CD4-positive, alpha-beta T cell treated with Interferon gamma for 1 hour (primary cell): ENCODE measurements around the gene SPIRE1.
"Not testable (repeated sequence)": the region's sequence is repeated elsewhere in the genome, so short reads cannot be mapped to it uniquely, and the experiment has no call there.

ENCODE experiments used
- DNase-seq: peaks from one replicate; pipeline ENCODE4 v3.0.0-alpha.2; 2020

SPIRE1 gene

DNA sequence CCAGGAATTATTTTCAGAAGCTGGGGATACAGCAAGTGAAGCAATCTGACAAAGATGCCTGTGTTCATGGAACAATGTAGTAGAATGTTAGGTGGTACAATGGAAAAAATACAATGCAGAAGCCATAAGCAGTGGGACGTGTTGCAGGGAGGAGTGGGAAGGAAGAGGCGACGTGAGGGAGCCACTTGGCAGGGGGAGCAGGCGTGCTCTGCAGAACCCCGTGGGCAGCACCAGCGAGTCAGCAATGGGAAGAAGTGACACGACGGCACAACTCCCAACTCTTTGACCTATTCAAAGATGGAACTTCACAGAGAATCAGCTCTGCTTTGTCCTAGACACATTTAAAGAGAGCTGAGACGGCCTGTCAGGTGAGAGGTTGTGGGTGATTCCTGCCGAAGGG lies 219.7 kb downstream of the SPIRE1 start:
- DNase-seq, result no peak

DNA sequence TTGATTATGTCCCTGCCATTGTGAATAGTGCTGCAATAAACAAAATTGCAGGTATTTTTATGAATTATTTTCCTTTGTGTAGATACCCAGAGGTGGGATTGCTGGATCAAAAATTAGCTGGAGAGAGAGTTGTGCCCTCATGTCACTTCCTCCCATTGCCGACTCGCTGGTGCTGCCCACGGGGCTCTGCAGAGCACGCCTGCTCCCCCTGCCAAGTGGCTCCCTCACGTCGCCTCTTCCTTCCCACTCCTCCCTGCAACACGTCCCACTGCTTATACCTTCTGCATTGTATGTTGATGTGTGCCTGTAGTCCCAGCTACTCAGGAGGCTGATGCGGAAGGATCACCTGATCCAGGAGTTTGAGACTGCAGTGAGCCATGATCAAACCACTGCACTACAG lies 222.0 kb downstream of the SPIRE1 start:
- no peak for DNase-seq

DNA sequence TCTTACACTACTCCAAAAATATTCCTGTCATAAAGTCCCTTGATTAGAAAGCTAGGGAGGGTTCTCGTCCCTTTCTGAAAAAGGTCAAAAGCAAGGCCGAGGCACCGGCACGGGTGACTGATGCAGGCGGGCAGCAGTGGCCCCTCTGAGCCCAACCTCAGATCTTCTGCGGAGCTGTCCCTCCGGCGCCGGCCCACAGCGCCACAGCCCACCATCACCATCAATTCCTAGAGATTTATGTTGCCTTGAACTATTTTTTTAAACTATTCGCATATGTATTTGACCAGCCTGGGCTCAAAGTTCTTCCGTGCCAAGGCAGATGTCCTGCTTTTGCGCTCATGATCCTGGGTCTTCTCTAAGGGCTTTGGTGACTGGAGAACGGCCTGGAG lies 223.4 kb downstream of the SPIRE1 start:
- DNase-seq, result no peak

GRCh38 chr18:12433829-12434540 lies 223.9 kb downstream of the SPIRE1 start:
- no peak for DNase-seq

DNA sequence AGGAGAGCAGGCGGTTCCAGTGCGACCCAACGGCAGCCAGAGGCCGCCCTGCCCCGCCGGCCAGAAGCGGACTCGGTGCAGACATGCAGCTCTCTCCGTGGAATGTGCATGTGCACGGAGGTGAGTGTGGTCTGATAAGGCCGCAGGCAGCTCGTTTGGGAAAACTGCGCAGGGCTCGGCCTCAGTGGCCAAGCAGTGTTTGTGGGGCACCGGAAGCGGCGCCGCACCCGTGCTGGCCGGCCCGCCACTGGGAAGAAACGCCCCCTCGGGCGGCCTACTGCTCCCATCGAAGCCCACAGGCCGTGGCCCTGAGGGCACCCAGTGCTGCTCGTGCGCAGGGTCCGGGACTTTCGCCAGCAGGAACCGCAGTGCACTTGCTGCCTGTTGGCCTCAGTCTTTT lies 225.0 kb downstream of the SPIRE1 start:
- DNase-seq, result no peak

- DNase-seq, result no peak
Observed at GRCh38 chr18:12432196-12432595, 225.7 kb downstream of the SPIRE1 start.

DNA sequence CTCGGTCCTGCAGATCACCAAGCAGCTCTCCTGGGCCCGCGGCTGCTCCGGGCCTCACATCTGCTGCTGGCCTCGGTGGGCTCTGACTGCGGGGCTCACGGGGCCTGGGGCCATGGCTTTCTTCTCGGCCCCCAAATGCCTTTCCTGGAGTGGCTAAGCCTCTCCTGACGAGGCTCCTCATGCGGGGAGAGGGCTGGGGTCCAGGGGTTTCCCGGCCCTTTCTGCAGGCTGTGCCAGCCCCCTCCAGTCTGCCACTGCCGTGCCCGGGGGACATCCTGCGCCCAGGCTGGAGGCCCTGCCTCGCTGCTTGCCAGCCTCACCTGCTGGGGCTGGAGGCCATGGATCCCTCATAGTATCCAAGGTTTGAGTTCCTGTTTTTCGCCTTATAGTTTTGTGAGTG lies 226.3 kb downstream of the SPIRE1 start:
- DNase-seq, result no peak

DNA sequence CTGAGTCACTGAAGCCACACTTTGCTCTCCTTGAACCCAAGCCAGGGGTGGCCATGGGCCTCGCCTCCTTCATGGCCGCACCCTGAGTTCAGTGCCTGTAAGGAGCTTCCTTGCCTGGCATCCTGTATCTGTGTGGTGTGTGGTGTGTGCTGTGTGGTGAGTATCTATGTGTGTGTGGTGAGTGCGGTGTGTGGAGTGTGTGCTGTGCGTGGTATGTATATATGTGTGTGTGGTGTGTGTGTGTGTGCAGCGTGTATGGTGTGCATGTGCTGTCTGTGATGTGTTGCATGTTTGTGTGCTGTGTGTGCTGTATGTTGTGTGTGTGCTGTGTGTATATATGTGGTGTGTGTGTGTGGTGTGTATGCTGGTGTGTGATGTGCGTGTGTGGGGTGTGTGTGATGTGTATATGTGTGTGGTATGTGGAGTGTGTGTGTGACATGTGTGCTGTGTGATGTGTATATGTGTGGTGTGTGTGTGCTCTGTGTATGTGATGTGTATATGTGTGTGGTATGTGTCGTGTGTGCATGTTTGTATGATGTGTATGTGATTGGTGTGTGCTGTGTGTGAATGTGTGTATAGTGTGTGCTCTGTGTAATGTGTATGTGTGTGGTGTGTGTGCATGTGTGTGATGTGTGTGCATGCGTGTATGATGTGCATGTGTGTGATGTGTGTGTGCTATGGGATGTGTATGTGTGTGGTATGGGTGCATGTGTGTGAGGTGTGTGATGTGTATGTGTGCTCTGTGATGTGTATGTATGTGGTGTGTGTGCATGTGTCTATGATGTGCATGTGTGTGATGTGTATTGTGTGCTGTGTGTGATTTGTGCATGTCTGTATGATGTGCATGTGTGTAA lies 227.5 kb downstream of the SPIRE1 start:
- no peak for DNase-seq

DNA sequence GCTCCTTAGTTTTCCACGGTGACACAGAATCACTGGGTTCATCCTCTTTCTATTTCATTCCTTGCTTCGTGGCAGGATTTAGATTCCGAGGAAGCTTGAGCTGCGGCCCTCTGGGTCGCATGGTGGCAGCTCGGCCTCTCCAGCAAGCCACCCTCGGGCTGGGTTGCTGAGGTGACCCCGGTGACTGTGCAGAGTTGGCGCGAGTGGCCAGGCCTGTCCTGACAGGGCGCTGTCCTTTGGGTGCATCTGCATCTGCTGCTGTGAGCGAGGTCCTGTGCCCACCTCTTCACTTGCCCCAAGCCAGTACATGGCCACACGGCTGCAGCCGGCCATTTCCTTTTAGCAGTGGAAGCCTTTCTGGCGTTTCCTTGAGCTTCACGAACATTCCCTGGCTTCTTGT lies 228.4 kb downstream of the SPIRE1 start:
- no peak for DNase-seq

GRCh38 chr18:12428923-12429322 lies 229.0 kb downstream of the SPIRE1 start:
- no peak for DNase-seq

DNA sequence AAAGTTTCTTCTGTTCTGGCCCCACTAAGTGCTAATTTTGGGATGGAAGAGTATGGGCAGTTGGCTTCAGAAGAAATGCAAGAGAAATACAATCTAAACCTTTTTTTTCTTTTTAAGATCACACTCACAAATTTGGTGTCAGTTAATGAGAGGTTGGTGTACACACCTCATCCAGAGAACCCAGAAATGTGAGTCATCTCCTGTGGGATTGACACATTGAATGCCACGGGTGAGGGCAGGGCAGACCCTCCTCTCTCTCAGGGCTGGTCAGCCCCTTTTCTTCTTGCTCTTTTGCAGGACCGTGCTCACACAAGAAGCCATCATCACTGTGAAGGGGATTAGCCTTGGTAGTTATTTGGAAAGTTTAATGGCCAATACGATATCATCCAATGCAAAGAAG lies 231.0 kb downstream of the SPIRE1 start:
- no peak for DNase-seq

DNA sequence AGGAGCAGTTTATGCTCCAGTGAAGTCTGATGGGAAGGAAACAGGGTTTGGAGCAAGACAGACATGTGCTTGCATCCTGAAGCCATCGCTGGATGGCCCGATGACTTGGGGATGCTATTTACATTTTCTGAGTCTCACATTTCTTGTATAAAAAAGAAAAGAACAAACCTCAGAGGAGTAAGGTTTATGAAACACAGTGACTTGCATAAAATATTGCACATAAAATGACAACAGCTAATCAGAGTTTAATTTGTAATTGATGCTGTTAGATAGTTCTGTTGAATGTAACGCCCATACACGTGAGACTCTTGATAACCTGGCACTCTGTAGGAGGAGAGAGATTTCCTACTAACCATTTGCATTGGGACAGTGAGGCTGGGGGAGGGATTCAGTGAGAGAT lies 233.7 kb downstream of the SPIRE1 start:
- DNase-seq, result no peak

GRCh38 chr18:12423820-12424219 lies 234.1 kb downstream of the SPIRE1 start:
- no peak for DNase-seq

GRCh38 chr18:12423393-12423792 lies 234.5 kb downstream of the SPIRE1 start:
- DNase-seq, result no peak

DNA sequence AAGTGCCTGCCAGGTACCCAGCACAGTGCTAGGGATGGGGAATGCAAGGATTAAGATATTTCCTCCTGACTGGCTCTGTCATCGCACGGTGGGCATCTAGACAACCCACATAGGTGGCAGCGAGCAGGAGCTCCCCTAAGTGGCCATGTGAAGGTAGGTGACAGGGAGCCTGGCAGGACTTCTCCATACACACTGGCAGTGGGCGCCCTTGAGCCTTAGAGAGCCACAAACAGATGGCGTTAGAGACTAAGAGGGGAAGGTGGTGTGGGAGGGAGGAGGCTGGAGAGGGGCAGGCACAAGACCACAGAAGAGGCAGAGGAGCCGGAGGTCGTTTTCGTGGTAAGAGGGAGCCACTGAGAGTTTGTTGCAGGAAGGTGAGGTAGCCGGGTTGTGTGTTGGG lies 235.0 kb downstream of the SPIRE1 start:
- DNase-seq, result no peak

DNA sequence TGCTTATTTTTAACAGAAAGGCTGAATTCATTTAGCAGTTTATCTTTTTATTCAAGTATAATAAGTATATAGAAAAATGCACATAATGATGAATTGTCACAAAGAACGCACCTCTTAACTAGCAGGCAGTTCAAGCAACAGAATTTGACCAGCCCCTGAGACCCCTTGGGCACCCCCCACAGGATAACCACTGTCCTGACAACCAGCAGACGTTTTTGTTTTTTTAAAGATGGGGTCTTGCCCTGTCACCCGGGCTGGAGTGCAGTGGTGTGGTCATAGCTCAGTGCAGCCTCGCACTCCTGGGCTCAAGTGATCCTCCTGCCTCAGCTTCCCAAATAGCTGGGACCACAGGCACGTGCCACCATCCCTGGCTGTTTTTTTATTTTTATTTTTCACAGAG lies 236.2 kb downstream of the SPIRE1 start:
- no peak for DNase-seq

GRCh38 chr18:12420821-12421421 lies 237.0 kb downstream of the SPIRE1 start:
- no peak for DNase-seq

GRCh38 chr18:12417687-12418086 lies 240.2 kb downstream of the SPIRE1 start:
- no peak for DNase-seq

DNA sequence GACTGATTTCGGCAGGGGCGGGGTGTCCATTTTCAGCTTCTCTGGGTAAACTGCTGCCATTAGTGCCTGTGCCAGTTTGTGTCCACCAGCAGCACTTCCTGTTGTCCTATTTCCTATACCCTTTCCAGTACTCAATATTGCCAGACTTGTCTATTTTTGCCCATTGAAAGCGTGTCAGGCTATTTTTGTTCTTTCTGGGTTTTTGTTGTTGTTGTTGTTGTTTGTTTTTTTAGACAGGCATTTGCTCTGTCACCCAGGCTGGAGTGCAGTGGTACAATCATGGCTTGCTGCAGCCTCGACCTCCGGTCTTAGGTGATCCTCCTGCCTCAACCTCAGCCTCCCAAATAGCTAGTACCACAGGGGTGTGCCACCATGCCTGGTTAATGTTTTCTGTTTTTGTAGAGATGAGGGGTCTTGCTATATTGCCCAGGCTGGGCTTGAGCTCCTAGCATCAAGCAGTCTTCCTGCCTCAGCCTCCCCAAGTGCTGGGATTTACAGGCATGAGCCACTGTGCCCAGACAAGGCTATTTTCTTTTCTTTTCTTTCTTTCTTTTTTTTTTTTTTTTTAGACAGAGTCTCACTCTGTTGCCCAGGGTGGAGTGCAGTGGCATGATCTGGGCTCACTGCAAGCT lies 241.7 kb downstream of the SPIRE1 start:
- no peak for DNase-seq

DNA sequence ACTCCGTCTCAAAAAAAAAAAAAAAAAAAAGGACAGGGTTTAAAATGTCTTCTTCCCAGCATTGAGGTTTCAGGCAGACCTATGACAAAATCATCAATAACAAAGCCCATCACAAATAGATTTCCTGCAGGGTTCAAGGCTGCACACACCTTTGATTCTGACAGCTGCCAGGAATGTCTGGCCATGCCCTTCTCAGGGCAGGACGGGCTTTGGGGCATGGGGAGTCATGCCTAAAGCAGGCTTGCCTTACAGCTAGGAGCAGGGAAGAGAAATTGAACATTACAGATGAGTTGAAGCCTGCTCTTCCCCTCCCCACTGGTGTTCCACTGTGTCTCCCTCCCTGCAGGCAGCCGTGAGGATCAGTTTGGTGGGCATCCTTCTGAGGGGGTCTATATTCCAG lies 246.5 kb downstream of the SPIRE1 start:
- no peak for DNase-seq

DNA sequence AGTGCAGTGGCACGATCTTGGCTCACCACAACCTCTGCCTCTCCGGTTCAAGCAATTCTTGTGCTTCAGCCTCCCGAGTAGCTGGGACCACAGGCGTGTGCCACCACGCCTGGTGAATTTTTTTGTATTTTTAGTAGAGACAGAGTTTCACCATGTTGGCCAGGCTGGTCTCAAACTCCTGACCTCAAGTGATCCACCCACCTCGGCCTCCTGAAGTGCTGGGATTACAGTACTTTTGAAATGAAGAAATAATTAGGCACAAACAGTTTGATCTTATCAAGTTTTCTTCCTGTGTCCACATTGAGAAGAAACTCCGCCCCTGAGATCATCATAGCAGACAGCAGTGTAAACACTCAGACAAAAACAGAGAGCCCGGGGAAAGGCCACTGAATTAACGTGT lies 247.2 kb downstream of the SPIRE1 start:
- DNase-seq, result not testable (repeated sequence)

DNA sequence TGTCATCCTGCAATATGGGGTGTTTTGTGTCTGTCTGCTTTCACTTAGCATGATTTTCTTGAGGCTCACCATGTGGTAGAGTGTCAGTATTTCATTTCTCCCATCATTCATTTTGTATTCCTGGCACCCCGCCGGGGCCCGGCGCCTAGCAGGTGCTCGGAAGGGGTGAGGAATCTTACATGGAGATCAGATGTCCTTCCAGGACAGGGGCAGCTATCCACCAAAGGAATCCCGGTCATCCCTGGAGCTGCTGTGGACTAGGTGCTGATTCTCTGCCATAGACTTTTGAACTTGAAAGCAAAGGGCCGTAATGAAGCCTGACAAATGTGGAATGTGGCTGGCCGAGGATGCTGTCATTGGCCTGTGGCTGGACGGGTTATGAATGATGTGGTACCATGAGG lies 247.8 kb downstream of the SPIRE1 start:
- no peak for DNase-seq

DNA sequence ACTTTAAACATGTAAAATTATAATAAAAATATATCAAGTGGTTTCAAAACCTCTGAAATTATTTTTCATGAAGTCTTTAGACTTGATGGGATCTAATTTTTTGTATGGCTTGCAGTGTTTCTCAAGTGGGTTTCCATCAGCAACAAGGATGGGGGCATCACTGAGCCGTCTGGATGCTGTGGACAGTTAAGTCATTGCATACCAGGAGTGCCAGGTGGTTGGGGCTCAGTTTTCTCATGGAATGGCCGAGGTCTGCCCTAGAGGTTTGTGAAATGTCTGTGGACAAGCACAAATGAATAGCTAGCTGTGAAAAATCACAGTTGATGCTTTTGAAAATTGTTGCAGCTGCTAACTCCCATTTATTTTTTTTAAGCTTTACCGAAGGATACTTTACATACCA lies 248.4 kb downstream of the SPIRE1 start:
- no peak for DNase-seq
